H1 (cell line): Measurements from ENCODE around the gene TEN1. TPM values are rescaled to one million over a fixed set of nuclear protein-coding genes. Genes with fewer than 3 reads are reported as not detected.
A peak's percentile ranks its signal among the peaks of the same experiment; 100 is the strongest.

Experiments
- BACH1 ChIP-seq: IDR thresholded peaks from 2 replicates; pipeline ENCODE4 v1.6.1; 2012; ENCODE audit warnings: low read length, improper control_type of control experiment
- CHD2 ChIP-seq: IDR thresholded peaks from 2 replicates; pipeline ENCODE4 v1.6.1; 2012; ENCODE audit warnings: low read length, improper control_type of control experiment
- CREB1 ChIP-seq: IDR thresholded peaks from 2 replicates; pipeline ENCODE4 v1.6.1; 2012; ENCODE audit warnings: inconsistent platforms
- EGR1 ChIP-seq: IDR thresholded peaks from 2 replicates; pipeline ENCODE4 v1.6.1; 2011; ENCODE audit warnings: low read depth, low read length, borderline replicate concordance
- GTF2F1 ChIP-seq: IDR thresholded peaks from 2 replicates; pipeline ENCODE4 v1.6.1; 2012; ENCODE audit warnings: low read depth, low read length, improper control_type of control experiment, borderline replicate concordance
- HDAC6 ChIP-seq: IDR thresholded peaks from one replicate; pipeline ENCODE4 v1.7.1; 2012; ENCODE audit warnings: low read depth, mild to moderate bottlenecking, inconsistent platforms, low read length, moderate library complexity
- SAP30 ChIP-seq: fragments of 300-600 bp; sonication (generic); IDR thresholded peaks from 2 replicates; pipeline ENCODE4 v1.7.1; 2012; ENCODE audit warnings: low read length, moderate library complexity, mild to moderate bottlenecking, inconsistent platforms; ENCODE audit not compliant: insufficient read depth, insufficient replicate concordance
- SP4 ChIP-seq: IDR thresholded peaks from 2 replicates; pipeline ENCODE4 v1.6.1; 2012; ENCODE audit warnings: low read length, inconsistent platforms
- SRF ChIP-seq: IDR thresholded peaks from 2 replicates; pipeline ENCODE4 v1.6.1; 2011; ENCODE audit warnings: mild to moderate bottlenecking, low read depth, low read length, moderate library complexity
- TAF7 ChIP-seq: optimal IDR thresholded peaks from 2 replicates; pipeline ENCODE3; 2011; ENCODE audit warnings: low read depth, mild to moderate bottlenecking, inconsistent platforms, low read length, moderate library complexity, borderline replicate concordance
- polyA plus RNA-seq, 7 experiments: library from polyadenylated mRNA; depleted of rRNA in 3 of 7; stranded (reverse) in 5 of 7; unstranded in 2 of 7; fragments of >200 nt in 5 of 7; fragments of 200-250 nt in 2 of 7; gene quantifications; 1 replicate in 5 of 7; 2 replicates in 1 of 7; 4 replicates in 1 of 7; pipeline versions ENCODE4 v1.2.1 to v1.2.3, GENCODE V29; 2011 to 2013; ENCODE audit warnings: missing spikeins in 2 of 7, mixed read lengths in 2 of 7
- total RNA-seq: library from RNA; stranded (reverse); fragmentation: NEBNext Ultra II Directional; extraction: Animal tissue kit (Norgen Biotek cat#: 25700); gene quantifications from 2 replicates; pipeline ENCODE4 v1.2.1, GENCODE V29; 2021
- TF ChIP-seq, protein P1 (sequence below): fragments of 300-600 bp; sonication (generic); IDR thresholded peaks from 2 replicates; pipeline ENCODE4 v1.7.1; 2012; ENCODE audit warnings: low read length, moderate library complexity, mild to moderate bottlenecking, inconsistent platforms; ENCODE audit not compliant: insufficient replicate concordance

Gene TEN1
- total and polyA plus RNA-seq, 2 of the 8 experiments (the other 6 are each of a cell fraction or from before 2014, with no cell fraction given), result 15.9 to 18.7 TPM

DNA sequence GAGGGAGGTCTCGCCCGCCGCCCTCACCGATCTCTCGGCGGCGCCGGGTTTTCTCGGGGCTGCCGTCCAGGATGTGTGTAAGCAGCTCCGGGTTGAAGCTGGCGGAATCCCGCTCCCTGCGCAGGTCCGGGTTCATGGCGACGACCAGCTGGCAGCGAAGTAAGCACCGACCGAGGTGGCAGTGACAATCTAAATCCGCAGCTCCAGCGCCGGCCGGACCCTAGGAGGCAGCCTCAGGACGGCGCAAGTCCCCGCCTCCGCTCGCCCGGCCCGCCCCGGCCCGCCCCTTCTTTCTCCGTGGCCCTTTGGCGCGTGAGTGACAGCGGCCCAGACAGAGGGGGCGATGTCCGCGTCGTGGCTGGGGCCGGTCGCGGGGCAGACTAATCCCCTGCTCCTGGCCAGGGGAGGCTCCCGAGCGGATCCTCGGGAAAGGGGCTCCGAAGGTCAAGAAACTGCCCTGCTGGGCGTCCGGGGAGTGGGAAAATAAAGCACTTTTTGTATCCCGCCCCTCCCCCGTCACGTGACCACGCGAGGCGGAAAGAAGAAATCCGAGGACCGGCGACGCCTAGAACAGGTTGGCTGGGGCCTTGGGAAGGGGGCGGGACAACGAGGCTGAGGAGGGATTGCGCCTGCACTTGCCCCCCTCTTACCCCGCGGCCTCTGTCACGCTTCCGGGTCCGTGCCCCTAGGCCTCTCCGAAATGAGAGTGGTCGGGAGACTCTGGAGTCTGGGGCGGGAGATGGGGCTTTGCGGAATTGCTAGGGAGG lies at the start of gene TEN1, which contains the start of gene ACOX1 (continued):
- TF ChIP-seq CREB1 (peak; percentile 66), EGR1 (no peak; the same call in 1 of the 2 replicates), SRF (no peak), SAP30 (peak; percentile 60), HDAC6 (no peak), TAF7 (peak; percentile 83), GTF2F1 (no peak; the same call in 1 of the 2 replicates), CHD2 (no peak), SP4 (0 out of 2 replicates have a peak, but pooled peaks have one; percentile 66), BACH1 (peak; percentile 5; the same call in 1 of the 2 replicates)
- TF ChIP-seq, protein P1, sequence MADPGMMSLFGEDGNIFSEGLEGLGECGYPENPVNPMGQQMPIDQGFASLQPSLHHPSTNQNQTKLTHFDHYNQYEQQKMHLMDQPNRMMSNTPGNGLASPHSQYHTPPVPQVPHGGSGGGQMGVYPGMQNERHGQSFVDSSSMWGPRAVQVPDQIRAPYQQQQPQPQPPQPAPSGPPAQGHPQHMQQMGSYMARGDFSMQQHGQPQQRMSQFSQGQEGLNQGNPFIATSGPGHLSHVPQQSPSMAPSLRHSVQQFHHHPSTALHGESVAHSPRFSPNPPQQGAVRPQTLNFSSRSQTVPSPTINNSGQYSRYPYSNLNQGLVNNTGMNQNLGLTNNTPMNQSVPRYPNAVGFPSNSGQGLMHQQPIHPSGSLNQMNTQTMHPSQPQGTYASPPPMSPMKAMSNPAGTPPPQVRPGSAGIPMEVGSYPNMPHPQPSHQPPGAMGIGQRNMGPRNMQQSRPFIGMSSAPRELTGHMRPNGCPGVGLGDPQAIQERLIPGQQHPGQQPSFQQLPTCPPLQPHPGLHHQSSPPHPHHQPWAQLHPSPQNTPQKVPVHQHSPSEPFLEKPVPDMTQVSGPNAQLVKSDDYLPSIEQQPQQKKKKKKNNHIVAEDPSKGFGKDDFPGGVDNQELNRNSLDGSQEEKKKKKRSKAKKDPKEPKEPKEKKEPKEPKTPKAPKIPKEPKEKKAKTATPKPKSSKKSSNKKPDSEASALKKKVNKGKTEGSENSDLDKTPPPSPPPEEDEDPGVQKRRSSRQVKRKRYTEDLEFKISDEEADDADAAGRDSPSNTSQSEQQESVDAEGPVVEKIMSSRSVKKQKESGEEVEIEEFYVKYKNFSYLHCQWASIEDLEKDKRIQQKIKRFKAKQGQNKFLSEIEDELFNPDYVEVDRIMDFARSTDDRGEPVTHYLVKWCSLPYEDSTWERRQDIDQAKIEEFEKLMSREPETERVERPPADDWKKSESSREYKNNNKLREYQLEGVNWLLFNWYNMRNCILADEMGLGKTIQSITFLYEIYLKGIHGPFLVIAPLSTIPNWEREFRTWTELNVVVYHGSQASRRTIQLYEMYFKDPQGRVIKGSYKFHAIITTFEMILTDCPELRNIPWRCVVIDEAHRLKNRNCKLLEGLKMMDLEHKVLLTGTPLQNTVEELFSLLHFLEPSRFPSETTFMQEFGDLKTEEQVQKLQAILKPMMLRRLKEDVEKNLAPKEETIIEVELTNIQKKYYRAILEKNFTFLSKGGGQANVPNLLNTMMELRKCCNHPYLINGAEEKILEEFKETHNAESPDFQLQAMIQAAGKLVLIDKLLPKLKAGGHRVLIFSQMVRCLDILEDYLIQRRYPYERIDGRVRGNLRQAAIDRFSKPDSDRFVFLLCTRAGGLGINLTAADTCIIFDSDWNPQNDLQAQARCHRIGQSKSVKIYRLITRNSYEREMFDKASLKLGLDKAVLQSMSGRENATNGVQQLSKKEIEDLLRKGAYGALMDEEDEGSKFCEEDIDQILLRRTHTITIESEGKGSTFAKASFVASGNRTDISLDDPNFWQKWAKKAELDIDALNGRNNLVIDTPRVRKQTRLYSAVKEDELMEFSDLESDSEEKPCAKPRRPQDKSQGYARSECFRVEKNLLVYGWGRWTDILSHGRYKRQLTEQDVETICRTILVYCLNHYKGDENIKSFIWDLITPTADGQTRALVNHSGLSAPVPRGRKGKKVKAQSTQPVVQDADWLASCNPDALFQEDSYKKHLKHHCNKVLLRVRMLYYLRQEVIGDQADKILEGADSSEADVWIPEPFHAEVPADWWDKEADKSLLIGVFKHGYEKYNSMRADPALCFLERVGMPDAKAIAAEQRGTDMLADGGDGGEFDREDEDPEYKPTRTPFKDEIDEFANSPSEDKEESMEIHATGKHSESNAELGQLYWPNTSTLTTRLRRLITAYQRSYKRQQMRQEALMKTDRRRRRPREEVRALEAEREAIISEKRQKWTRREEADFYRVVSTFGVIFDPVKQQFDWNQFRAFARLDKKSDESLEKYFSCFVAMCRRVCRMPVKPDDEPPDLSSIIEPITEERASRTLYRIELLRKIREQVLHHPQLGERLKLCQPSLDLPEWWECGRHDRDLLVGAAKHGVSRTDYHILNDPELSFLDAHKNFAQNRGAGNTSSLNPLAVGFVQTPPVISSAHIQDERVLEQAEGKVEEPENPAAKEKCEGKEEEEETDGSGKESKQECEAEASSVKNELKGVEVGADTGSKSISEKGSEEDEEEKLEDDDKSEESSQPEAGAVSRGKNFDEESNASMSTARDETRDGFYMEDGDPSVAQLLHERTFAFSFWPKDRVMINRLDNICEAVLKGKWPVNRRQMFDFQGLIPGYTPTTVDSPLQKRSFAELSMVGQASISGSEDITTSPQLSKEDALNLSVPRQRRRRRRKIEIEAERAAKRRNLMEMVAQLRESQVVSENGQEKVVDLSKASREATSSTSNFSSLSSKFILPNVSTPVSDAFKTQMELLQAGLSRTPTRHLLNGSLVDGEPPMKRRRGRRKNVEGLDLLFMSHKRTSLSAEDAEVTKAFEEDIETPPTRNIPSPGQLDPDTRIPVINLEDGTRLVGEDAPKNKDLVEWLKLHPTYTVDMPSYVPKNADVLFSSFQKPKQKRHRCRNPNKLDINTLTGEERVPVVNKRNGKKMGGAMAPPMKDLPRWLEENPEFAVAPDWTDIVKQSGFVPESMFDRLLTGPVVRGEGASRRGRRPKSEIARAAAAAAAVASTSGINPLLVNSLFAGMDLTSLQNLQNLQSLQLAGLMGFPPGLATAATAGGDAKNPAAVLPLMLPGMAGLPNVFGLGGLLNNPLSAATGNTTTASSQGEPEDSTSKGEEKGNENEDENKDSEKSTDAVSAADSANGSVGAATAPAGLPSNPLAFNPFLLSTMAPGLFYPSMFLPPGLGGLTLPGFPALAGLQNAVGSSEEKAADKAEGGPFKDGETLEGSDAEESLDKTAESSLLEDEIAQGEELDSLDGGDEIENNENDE, result no peak
- TF ChIP-seq, all 59 proteins: peak for 20
